HL-60/S4 (cell line): ENCODE results near the gene PDE2A.

ENCODE experiments used
- in situ Hi-C: fragments of 300-500 bp; cut with MboI; formaldehyde crosslinking; loops from 2 replicates; pipeline ENCODE4 v1.14.3; 2022; ENCODE audit warnings: low sequenced_read_pairs

The PDE2A gene

GRCh38 chr11:72673943-72674828, at the start of gene PDE2A:
Gene PDE2A, minus strand, starts transcription at chr11:72674422. Its CDS starts 215 bp downstream, at chr11:72674207.
- in situ Hi-C loops = loop anchor here (25.0 kb wide), 1 partner anchor 187 kb away; no protein-coding TSS in a partner anchor

GRCh38 chr11:72723508-72723907, 49.3 kb upstream of the PDE2A start:
- in situ Hi-C loops = loop anchor here (5.0 to 10.0 kb wide), 2 partner anchors 69 to 461 kb away; partner anchors contain the start of gene STARD10

- in situ Hi-C loops = loop anchor here (5.0 to 10.0 kb wide), 2 partner anchors 70 to 463 kb away; partner anchors contain the start of gene STARD10
Observed at GRCh38 chr11:72722050-72722748, 48.0 kb upstream of the PDE2A start.

- in situ Hi-C loops = loop anchor here (5.0 to 10.0 kb wide), 2 partner anchors 71 to 463 kb away; partner anchors contain the start of gene STARD10
Observed at GRCh38 chr11:72721689-72722049, 47.4 kb upstream of the PDE2A start.

- in situ Hi-C loops = loop anchor here (5.0 to 10.0 kb wide), 2 partner anchors 71 to 464 kb away; partner anchors contain the start of gene STARD10
Observed at GRCh38 chr11:72721276-72721675, 47.1 kb upstream of the PDE2A start.

GRCh38 chr11:72720784-72721183, 46.6 kb upstream of the PDE2A start:
- in situ Hi-C loops = loop anchor here (5.0 to 10.0 kb wide), 2 partner anchors 72 to 464 kb away; partner anchors contain the start of gene STARD10

- in situ Hi-C loops = loop anchor here (5.0 to 10.0 kb wide), 2 partner anchors 72 to 465 kb away; partner anchors contain the start of gene STARD10
Observed at GRCh38 chr11:72720047-72720446, 45.8 kb upstream of the PDE2A start.

GRCh38 chr11:72719551-72719950, 45.3 kb upstream of the PDE2A start:
- in situ Hi-C loops = no loop called here

GRCh38 chr11:72719144-72719543, 44.9 kb upstream of the PDE2A start:
- in situ Hi-C loops = no loop called here

- in situ Hi-C loops = no loop called here
Observed at GRCh38 chr11:72718101-72718501, 43.9 kb upstream of the PDE2A start.

GRCh38 chr11:72716788-72717435, 42.7 kb upstream of the PDE2A start:
- in situ Hi-C loops = no loop called here

- in situ Hi-C loops = no loop called here
Observed at GRCh38 chr11:72716290-72716689, 42.1 kb upstream of the PDE2A start.

- in situ Hi-C loops = no loop called here
Observed at GRCh38 chr11:72712841-72713240, 38.6 kb upstream of the PDE2A start.

GRCh38 chr11:72712168-72712751, 38.0 kb upstream of the PDE2A start:
- in situ Hi-C loops = no loop called here

- in situ Hi-C loops = no loop called here
Observed at GRCh38 chr11:72711141-72711540, 36.9 kb upstream of the PDE2A start.

GRCh38 chr11:72710278-72710677, 36.1 kb upstream of the PDE2A start:
- in situ Hi-C loops = no loop called here

GRCh38 chr11:72709478-72710238, 35.4 kb upstream of the PDE2A start:
- in situ Hi-C loops = no loop called here

- in situ Hi-C loops = no loop called here
Observed at GRCh38 chr11:72707032-72707431, 32.8 kb upstream of the PDE2A start.

GRCh38 chr11:72706579-72706978, 32.4 kb upstream of the PDE2A start:
- in situ Hi-C loops = no loop called here
